ENCODE results near the gene TTC3. TPM values are rescaled to one million over a fixed set of nuclear protein-coding genes. Genes with fewer than 3 reads are reported as not detected.

Gene TTC3
- total RNA-seq, 1 experiment from 2014 or later: 121 TPM

DNA sequence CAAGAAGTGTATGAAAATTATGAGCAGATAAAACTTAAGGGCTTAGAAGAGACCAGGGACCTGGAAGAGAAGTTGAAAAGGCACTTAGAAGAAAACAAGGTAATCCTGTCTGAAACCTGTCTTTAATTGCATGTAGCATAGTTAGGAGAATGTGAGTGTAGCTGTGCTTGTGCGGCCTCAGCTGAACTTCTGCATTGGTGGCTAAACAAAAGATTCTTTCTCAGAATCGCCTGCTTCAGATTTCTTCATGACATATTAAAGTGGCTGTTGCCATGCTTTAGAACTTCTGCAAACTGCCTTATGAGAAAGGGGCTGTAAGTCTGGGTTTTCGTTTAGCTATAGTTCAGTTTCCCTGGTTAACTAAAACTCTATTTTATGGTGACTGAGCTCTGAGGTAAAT, 99.6 kb downstream of the TTC3 start:
- H4K20me1 ChIP-seq (ENCODE audit: low read length): no peaks in the 10 kb centered on the region
- no peak for DNase-seq
- no peaks in the 10 kb centered on the region for H3K27me3 ChIP-seq (ENCODE audit: low read length)
- no peaks in the 10 kb centered on the region for H3K9me3 ChIP-seq (ENCODE audit: low read length)
- ChIA-PET POLR2A (ENCODE audit: unreplicated experiment) (no interaction called here), CTCF (no interaction called here)
- no peak overlapping the region for H3K27ac ChIP-seq (ENCODE audit: low read length)
- H3F3A ChIP-seq (ENCODE audit: low read length, unreplicated experiment): no peaks in the 10 kb centered on the region
- no TSS peak for BruUV-seq (replicated peaks)
- 0 out of 2 replicates have a peak, but pooled peaks cover 3% of the 10 kb centered on the region for H3K79me2 ChIP-seq (ENCODE audit: low read length)
- no peak for ATAC-seq
- intact Hi-C loops (cut with micrococcal nuclease): no loop called here
- no peak overlapping the region for H3K4me2 ChIP-seq (ENCODE audit: low read length)
- peaks cover 11% of the 10 kb centered on the region for H3K4me1 ChIP-seq (ENCODE audit: insufficient read depth, low read length)
- H3K9me2 ChIP-seq (replicated peaks; ENCODE audit: low read length): no peaks in the 10 kb centered on the region
- no peak overlapping the region for H3K4me3 ChIP-seq (ENCODE audit: low read length)
- no peak overlapping the region for H3K9ac ChIP-seq (ENCODE audit: low read length)
- H3K36me3 ChIP-seq (ENCODE audit: low read depth, low read length): peaks cover 42% of the 10 kb centered on the region
- no peak for TF ChIP-seq CTCF (conservative IDR thresholded peaks at IDR 0.05; ENCODE audit: low read depth, low read length)
- no peak for TF ChIP-seq EZH2 (IDR thresholded peaks at IDR 0.05; ENCODE audit: low read length, unreplicated experiment)
- no peak for TF ChIP-seq EZH2phosphoT487 (IDR thresholded peaks at IDR 0.05; ENCODE audit: borderline replicate concordance, low read length)
- H2AFZ ChIP-seq (ENCODE audit: low read length): no peak overlapping the region

GRCh38 chr21:37176716-37177115, 103.7 kb downstream of the TTC3 start:
- POLR2A ChIA-PET (ENCODE audit: unreplicated experiment): no interaction called here
- H3K9me3 ChIP-seq (ENCODE audit: low read length): no peaks in the 10 kb centered on the region
- H3K4me2 ChIP-seq (ENCODE audit: low read length): no peak overlapping the region
- H3K27ac ChIP-seq (ENCODE audit: low read length): 0 out of 2 replicates have a peak overlapping the region, but pooled peaks have one; percentile 21
- peaks cover 11% of the 10 kb centered on the region for H3K4me1 ChIP-seq (ENCODE audit: insufficient read depth, low read length)
- no peak overlapping the region for H2AFZ ChIP-seq (ENCODE audit: low read length)
- no peaks in the 10 kb centered on the region for H3K79me2 ChIP-seq (ENCODE audit: low read length)
- no TSS peak for BruUV-seq (replicated peaks)
- intact Hi-C loops (cut with micrococcal nuclease): no loop called here
- H3K27me3 ChIP-seq (ENCODE audit: low read length): no peaks in the 10 kb centered on the region
- CTCF ChIA-PET: no interaction called here
- no peaks in the 10 kb centered on the region for H3K9me2 ChIP-seq (replicated peaks; ENCODE audit: low read length)
- H3F3A ChIP-seq (ENCODE audit: low read length, unreplicated experiment): no peaks in the 10 kb centered on the region
- no peak overlapping the region for H3K9ac ChIP-seq (ENCODE audit: low read length)
- TF ChIP-seq EZH2phosphoT487 (IDR thresholded peaks at IDR 0.05; ENCODE audit: borderline replicate concordance, low read length): no peak
- TF ChIP-seq EZH2 (IDR thresholded peaks at IDR 0.05; ENCODE audit: low read length, unreplicated experiment): no peak
- no peak for TF ChIP-seq CTCF (conservative IDR thresholded peaks at IDR 0.05; ENCODE audit: low read depth, low read length)
- DNase-seq (peak; percentile 76), ATAC-seq (peak; percentile 25)
- H3K36me3 ChIP-seq (ENCODE audit: low read depth, low read length): peaks cover 53% of the 10 kb centered on the region
- no peaks in the 10 kb centered on the region for H4K20me1 ChIP-seq (ENCODE audit: low read length)
- H3K4me3 ChIP-seq (ENCODE audit: low read length): no peak overlapping the region

DNA sequence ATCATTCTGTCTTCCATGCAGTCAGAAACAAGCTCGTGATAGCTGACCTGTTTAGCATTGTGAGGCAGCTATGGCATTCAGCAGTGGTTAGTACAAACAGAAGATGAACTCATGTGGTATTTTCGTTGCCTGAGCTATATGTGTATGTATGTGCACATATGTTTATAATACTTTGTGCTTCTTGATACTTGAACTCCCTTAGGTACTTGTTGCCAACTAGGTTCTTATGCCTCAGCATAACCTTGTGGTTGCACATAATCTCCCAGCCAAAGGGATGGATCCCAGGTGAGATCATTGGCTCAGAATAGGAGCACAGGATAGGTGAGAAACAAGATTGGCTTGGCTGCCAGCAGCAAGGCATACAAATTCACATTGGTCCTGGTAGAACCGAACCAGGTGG, 108.0 kb downstream of the TTC3 start:
- ATAC-seq (no peak), DNase-seq (no peak)
- Histone ChIP-seq H3K4me3 (ENCODE audit: low read length) (no peak overlapping the region), H3K9me2 (replicated peaks; ENCODE audit: low read length) (no peaks in the 10 kb centered on the region), H3K79me2 (ENCODE audit: low read length) (no peaks in the 10 kb centered on the region), H2AFZ (ENCODE audit: low read length) (no peak overlapping the region), H4K20me1 (ENCODE audit: low read length) (no peaks in the 10 kb centered on the region), H3K27ac (ENCODE audit: low read length) (no peak overlapping the region), H3F3A (ENCODE audit: low read length, unreplicated experiment) (no peaks in the 10 kb centered on the region), H3K9me3 (ENCODE audit: low read length) (no peaks in the 10 kb centered on the region), H3K36me3 (ENCODE audit: low read depth, low read length) (peaks cover 39% of the 10 kb centered on the region), H3K4me1 (ENCODE audit: insufficient read depth, low read length) (peaks cover 9% of the 10 kb centered on the region), H3K4me2 (ENCODE audit: low read length) (no peak overlapping the region), H3K27me3 (ENCODE audit: low read length) (no peaks in the 10 kb centered on the region), H3K9ac (ENCODE audit: low read length) (no peak overlapping the region)
- TF ChIP-seq CTCF (conservative IDR thresholded peaks at IDR 0.05; ENCODE audit: low read depth, low read length): no peak
- no peak for TF ChIP-seq EZH2phosphoT487 (IDR thresholded peaks at IDR 0.05; ENCODE audit: borderline replicate concordance, low read length)
- no peak for TF ChIP-seq EZH2 (IDR thresholded peaks at IDR 0.05; ENCODE audit: low read length, unreplicated experiment)
- intact Hi-C loops (cut with micrococcal nuclease): loop anchor here (10.0 kb wide), 1 partner anchor 404 kb away; no protein-coding TSS in a partner anchor
- BruUV-seq (replicated peaks): no TSS peak
- ChIA-PET CTCF (no interaction called here), POLR2A (ENCODE audit: unreplicated experiment) (no interaction called here)
